ENCODE data around the gene MIX23.

- TF ChIP-seq WRNIP1 (IDR thresholded peaks at IDR 0.05; ENCODE audit: borderline replicate concordance, low read depth, low read length): no peak
- TF ChIP-seq POLR2A (IDR thresholded peaks at IDR 0.05; ENCODE audit: low read depth, low read length): no peak
- TF ChIP-seq CTCF (IDR thresholded peaks at IDR 0.05 in 2 of 3, conservative IDR thresholded peaks at IDR 0.05 in 1 of 3; ENCODE audit: control insufficient read depth in 2 of 3, extremely low read depth in 1 of 3, insufficient read depth in 1 of 3, low read depth in 3 of 3, low read length in 3 of 3): peak; percentile 49 to 80 (median 51); a peak in 4 of 6 replicates
- TF ChIP-seq POLR2AphosphoS5 (IDR thresholded peaks at IDR 0.05; ENCODE audit: low read length): no peak
- no peak for TF ChIP-seq TBL1XR1 (IDR thresholded peaks at IDR 0.05; ENCODE audit: low read depth, low read length)
- TF ChIP-seq ZNF274 (IDR thresholded peaks at IDR 0.05; ENCODE audit: insufficient read depth, insufficient read length): no peak
- TF ChIP-seq BCLAF1 (IDR thresholded peaks at IDR 0.05): no peak
- TF ChIP-seq SPI1 (IDR thresholded peaks at IDR 0.05; ENCODE audit: borderline replicate concordance, insufficient read depth, low read depth, low read length): no peak
- no peak for TF ChIP-seq CHD2 (IDR thresholded peaks at IDR 0.05; ENCODE audit: borderline replicate concordance, low read depth, low read length)
- no peak for TF ChIP-seq JUNB (IDR thresholded peaks at IDR 0.05)
- no peak for TF ChIP-seq KDM1A (IDR thresholded peaks at IDR 0.05; ENCODE audit: borderline replicate concordance)
- no peak for TF ChIP-seq MAX (IDR thresholded peaks at IDR 0.05; ENCODE audit: low read depth, low read length)
Observed at GRCh38 chr3:122356402-122356801, 26.6 kb downstream of the MIX23 start.

Data from GM12878 (cell line).